Hepatocyte (in vitro differentiated cells): Measurements from ENCODE around the gene OLFM2.

Source experiments
- EZH2 ChIP-seq: fragments of 200-600 bp; sonication (generic); IDR thresholded peaks from 2 replicates; pipeline ENCODE4 v1.6.1; 2016; ENCODE audit warnings: antibody characterized with exemption, mild to moderate bottlenecking, borderline replicate concordance
- TF ChIP-seq, protein P1 (sequence below): fragments of 200-600 bp; sonication (generic); IDR thresholded peaks from 2 replicates; pipeline ENCODE4 v1.5.1; 2016; ENCODE audit warnings: antibody characterized with exemption, mild to moderate bottlenecking; ENCODE audit not compliant: poor library complexity

DNA sequence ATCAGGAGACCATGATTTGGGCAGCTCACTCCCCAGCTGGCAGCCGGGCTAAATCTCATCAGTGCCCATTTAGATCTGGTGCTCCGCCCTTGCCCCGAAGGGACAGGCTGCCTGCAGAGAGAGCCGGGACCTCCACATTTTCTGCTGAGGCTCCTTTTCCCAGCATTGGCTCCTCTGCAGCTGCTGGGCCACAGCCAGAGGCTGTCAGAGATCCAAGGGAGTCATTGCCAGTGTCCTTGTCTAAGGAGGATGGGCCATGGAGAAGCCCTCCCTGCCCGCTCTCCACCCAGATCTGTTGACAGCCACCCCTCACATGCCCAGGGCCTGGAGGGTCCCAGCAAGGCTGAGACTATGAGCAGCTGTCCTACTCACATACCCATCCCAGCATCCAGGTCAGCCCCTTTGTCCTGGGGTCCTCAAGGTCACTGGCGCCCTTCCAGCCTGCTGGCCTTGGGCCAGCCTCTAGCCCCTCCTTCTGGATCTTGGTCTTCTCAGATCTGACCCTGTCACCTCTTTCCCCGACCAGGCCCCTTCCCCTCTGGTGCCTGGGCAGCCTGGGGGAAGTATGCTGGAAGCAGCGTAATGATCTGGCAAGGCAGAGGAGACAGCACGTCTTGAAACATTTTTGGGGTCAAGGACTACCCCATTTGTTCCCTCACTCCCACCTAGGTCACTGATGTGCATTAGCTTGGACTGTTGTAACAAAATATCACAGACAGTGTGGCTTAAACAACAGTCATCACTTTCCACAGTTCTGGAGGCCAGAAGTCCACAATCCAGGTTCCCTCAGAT lies 93.3 kb downstream of the OLFM2 start:
- TF ChIP-seq, protein P1, sequence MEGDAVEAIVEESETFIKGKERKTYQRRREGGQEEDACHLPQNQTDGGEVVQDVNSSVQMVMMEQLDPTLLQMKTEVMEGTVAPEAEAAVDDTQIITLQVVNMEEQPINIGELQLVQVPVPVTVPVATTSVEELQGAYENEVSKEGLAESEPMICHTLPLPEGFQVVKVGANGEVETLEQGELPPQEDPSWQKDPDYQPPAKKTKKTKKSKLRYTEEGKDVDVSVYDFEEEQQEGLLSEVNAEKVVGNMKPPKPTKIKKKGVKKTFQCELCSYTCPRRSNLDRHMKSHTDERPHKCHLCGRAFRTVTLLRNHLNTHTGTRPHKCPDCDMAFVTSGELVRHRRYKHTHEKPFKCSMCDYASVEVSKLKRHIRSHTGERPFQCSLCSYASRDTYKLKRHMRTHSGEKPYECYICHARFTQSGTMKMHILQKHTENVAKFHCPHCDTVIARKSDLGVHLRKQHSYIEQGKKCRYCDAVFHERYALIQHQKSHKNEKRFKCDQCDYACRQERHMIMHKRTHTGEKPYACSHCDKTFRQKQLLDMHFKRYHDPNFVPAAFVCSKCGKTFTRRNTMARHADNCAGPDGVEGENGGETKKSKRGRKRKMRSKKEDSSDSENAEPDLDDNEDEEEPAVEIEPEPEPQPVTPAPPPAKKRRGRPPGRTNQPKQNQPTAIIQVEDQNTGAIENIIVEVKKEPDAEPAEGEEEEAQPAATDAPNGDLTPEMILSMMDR, result no peak
- TF ChIP-seq EZH2, result no peak
